ENCODE data around the gene ZFP37. TPM values are rescaled to one million over a fixed set of nuclear protein-coding genes. Genes with fewer than 3 reads are reported as not detected.

ZFP37 gene
- polyA plus RNA-seq, 2 of the 4 experiments (the other 2 are of a cell fraction): 1.6 to 2.0 TPM

GRCh38 chr9:113012492-113012891, 44.0 kb downstream of the ZFP37 start:
- no peak overlapping the region for H3K27ac ChIP-seq
- ChIA-PET POLR2A (interaction anchor here (0.5 kb wide), 1 partner anchor 330 kb away, joined by 3 read pairs; no protein-coding TSS in a partner anchor), CTCF (interaction anchor here (0.6 to 1.2 kb wide), 2 partner anchors 87 to 99 kb away, joined by 3 read pairs; no protein-coding TSS in a partner anchor)
- TF ChIP-seq FOSB (CRISPR knock-in tag; IDR thresholded peaks at IDR 0.05) (no peak), HMGXB4 (CRISPR knock-in tag; IDR thresholded peaks at IDR 0.05; ENCODE audit: borderline replicate concordance) (no peak), BHLHE40 (IDR thresholded peaks at IDR 0.05; ENCODE audit: low read depth, low read length) (no peak), TFCP2L1 (CRISPR knock-in tag; IDR thresholded peaks at IDR 0.05) (no peak), ZFP36 (IDR thresholded peaks at IDR 0.05; ENCODE audit: borderline replicate concordance, partially characterized antibody) (no peak), EHF (CRISPR knock-in tag; IDR thresholded peaks at IDR 0.05) (no peak), RARB (CRISPR knock-in tag; IDR thresholded peaks at IDR 0.05) (no peak), CEBPB (IDR thresholded peaks at IDR 0.05) (no peak), SMC3 (IDR thresholded peaks at IDR 0.05) (no peak), ELK1 (IDR thresholded peaks at IDR 0.05; ENCODE audit: low read depth, low read length) (no peak), JUNB (IDR thresholded peaks at IDR 0.05) (no peak), TP53 (CRISPR knock-in tag; IDR thresholded peaks at IDR 0.05) (no peak)
- 8% methylated on average over 9 of the region's 9 CpGs for WGBS (ENCODE audit: missing lambda C conversion rate)
- H3K4me3 ChIP-seq: peak overlapping the region; percentile 45
- H3K4me1 ChIP-seq: no peaks in the 10 kb centered on the region
- FAIRE-seq (no peak), DNase-seq (ENCODE audit: low read depth in 1 of 2, low spot score in 1 of 2) (no peak), ATAC-seq (no peak)
- H3K4me2 ChIP-seq: peak overlapping the region; percentile 70
- peaks cover 47% of the 10 kb centered on the region for H3K9me3 ChIP-seq

GRCh38 chr9:113011911-113012381, 44.6 kb downstream of the ZFP37 start, which contains the start of gene ZNF883:
TSS of gene ZNF883 (minus strand) at chr9:113012192.
- Histone ChIP-seq H3K4me3 (peak within 1 kb of the TSS; percentile 45), H3K4me2 (peak within 1 kb of the TSS; percentile 70), H3K27ac (peak within 1 kb of the TSS in 1 of 2 experiments; percentile 51; a peak in 3 of 6 replicates), H3K9me3 (peaks cover 44% of the 10 kb centered on the region), H3K4me1 (no peaks in the 10 kb centered on the region)
- ATAC-seq (peak; percentile 90 to 92), FAIRE-seq (peak; percentile 56), DNase-seq (ENCODE audit: low read depth in 1 of 2, low spot score in 1 of 2) (peak; percentile 41 to 73)
- WGBS (ENCODE audit: missing lambda C conversion rate): 5% methylated on average over 30 of the region's 30 CpGs
- no peak for TF ChIP-seq RCOR1 (IDR thresholded peaks at IDR 0.05; ENCODE audit: low read depth, low read length)
- TF ChIP-seq RAD21 (conservative IDR thresholded peaks at IDR 0.05 in 1 of 2, IDR thresholded peaks at IDR 0.05 in 1 of 2): no peak
- no peak for TF ChIP-seq BCL3 (IDR thresholded peaks at IDR 0.05)
- TF ChIP-seq MAX (IDR thresholded peaks at IDR 0.05): peak; percentile 47; the same call in 1 of the 2 replicates
- no peak for TF ChIP-seq GATA3 (IDR thresholded peaks at IDR 0.05; ENCODE audit: borderline replicate concordance)
- ChIA-PET CTCF (interaction anchor here (0.8 to 1.2 kb wide), 2 partner anchors 14 to 88 kb away, joined by 3 read pairs; no protein-coding TSS in a partner anchor), POLR2A (interaction anchor here (0.5 to 0.8 kb wide), 2 partner anchors 209 to 329 kb away, joined by 3 to 4 read pairs; partner anchors contain the start of genes FKBP15 and SLC31A1)

- Histone ChIP-seq H3K4me2 (no peak overlapping the region), H3K4me3 (no peak overlapping the region), H3K27ac (no peak overlapping the region), H3K9me3 (peaks cover 29% of the 10 kb centered on the region; the same call in 2 of the 3 replicates), H3K4me1 (no peaks in the 10 kb centered on the region)
- no peak for TF ChIP-seq HOXB13 (CRISPR knock-in tag; IDR thresholded peaks at IDR 0.05; ENCODE audit: low read depth)
- no peak for TF ChIP-seq HOXA7 (CRISPR knock-in tag; IDR thresholded peaks at IDR 0.05)
- TF ChIP-seq REST (IDR thresholded peaks at IDR 0.05): no peak
- DNase-seq (ENCODE audit: low read depth in 1 of 2, low spot score in 1 of 2) (no peak), ATAC-seq (no peak), FAIRE-seq (no peak)
- CTCF ChIA-PET: no interaction called here
- POLR2A ChIA-PET: no interaction called here
- 0% methylated on average over 1 of the region's 1 CpG for WGBS (ENCODE audit: missing lambda C conversion rate)
These were observed 50.7 kb downstream of the ZFP37 start for GRCh38 chr9:113005777-113006176.
